Endothelial cell of umbilical vein (primary cell): ENCODE results near the gene CKAP5. TPM values are rescaled to one million over a fixed set of nuclear protein-coding genes. Genes with fewer than 3 reads are reported as not detected.

Source experiments
- BruUV-seq: library from RNA; stranded (reverse); fragments of 400-500 nt; replicated peaks from 2 replicates; lab custom pipeline; 2021; lab: Mats Ljungman, UMichigan
- CTCF ChIA-PET: fragments of 300-600, 350-600 bp; sonication (Branson Sonifier 250); formaldehyde crosslinking; loops from one replicate; lab custom pipeline; 2021; ENCODE audit warnings: antibody characterized with exemption, inconsistent platforms; lab: Charles Lee
- POLR2A ChIA-PET: fragments of 300-600, 350-600 bp; sonication (Branson Sonifier 250); formaldehyde crosslinking; loops from one replicate; lab custom pipeline; 2021; ENCODE audit warnings: antibody characterized with exemption, inconsistent platforms; lab: Charles Lee
- DNase-seq: peaks from one replicate; pipeline ENCODE4 v3.0.0-alpha.2; 2011; ENCODE audit warnings: low read depth, low spot score
- FAIRE-seq: peaks from 2 replicates; lab custom pipeline; 2011; peaks lifted over from hg19 to GRCh38; lab: Jason Lieb, UNC
- H2AFZ ChIP-seq: 2 replicates; pipeline ENCODE4 v1.6.0; 2012; ENCODE audit warnings: low read depth, low read length, control low read depth, inconsistent platforms
- H3K27ac ChIP-seq: 2 replicates; pipeline ENCODE4 v1.5.1; 2011; ENCODE audit warnings: low read depth, mild to moderate bottlenecking, control low read depth, low read length, moderate library complexity; ENCODE audit not compliant: insufficient read depth
- H3K27me3 ChIP-seq, 2 experiments: 2 replicates each; pipeline versions ENCODE4 v1.6.0 to v1.6.1; 2011; ENCODE audit warnings: low read length in 2 of 2, mixed read lengths in 1 of 2; ENCODE audit not compliant: control insufficient read depth in 2 of 2, insufficient read depth in 2 of 2
- H3K36me3 ChIP-seq, 2 experiments: 2 replicates in 1 of 2; 3 replicates in 1 of 2; pipeline ENCODE4 v1.5.1; 2011; ENCODE audit warnings: low read length in 2 of 2, mild to moderate bottlenecking in 1 of 2, moderate library complexity in 1 of 2; ENCODE audit not compliant: control insufficient read depth in 2 of 2, insufficient read depth in 2 of 2; ENCODE audit errors: extremely low read depth in 1 of 2
- H3K4me1 ChIP-seq: 3 replicates; pipeline ENCODE4 v1.5.1; 2011; ENCODE audit warnings: mild to moderate bottlenecking, low read length; ENCODE audit not compliant: control insufficient read depth, insufficient read depth; ENCODE audit errors: extremely low read depth
- H3K4me2 ChIP-seq: 2 replicates; pipeline ENCODE4 v1.6.1; 2011; ENCODE audit warnings: low read length, control low read depth, mixed read lengths; ENCODE audit not compliant: insufficient read depth
- H3K4me3 ChIP-seq, 3 experiments: fragments of 200-600 bp in 1 of 3; sonication (generic), shearing (Covaris generic) in 1 of 3; replicated peaks in 1 of 3; 2 replicates each; pipeline ENCODE4 v1.5.1; 2011 to 2016; ENCODE audit warnings: control low read depth in 3 of 3, low read length in 3 of 3, mild to moderate bottlenecking in 2 of 3, inconsistent platforms in 1 of 3, low read depth in 1 of 3, moderate library complexity in 1 of 3; ENCODE audit not compliant: insufficient read depth in 1 of 3
- H3K79me2 ChIP-seq: 2 replicates; pipeline ENCODE4 v1.6.0; 2012; ENCODE audit warnings: low read length, inconsistent platforms; ENCODE audit not compliant: control insufficient read depth, insufficient read depth
- H3K9ac ChIP-seq: replicated peaks from 2 replicates; pipeline ENCODE3; 2011; ENCODE audit warnings: low read length, control low read depth; ENCODE audit not compliant: insufficient read depth; ENCODE audit errors: extremely low read depth
- H3K9me1 ChIP-seq: replicated peaks from 3 replicates; pipeline ENCODE4 v1.6.0; 2011; ENCODE audit warnings: mild to moderate bottlenecking, low read length; ENCODE audit not compliant: control insufficient read depth, insufficient read depth; ENCODE audit errors: extremely low read depth
- H3K9me3 ChIP-seq: replicated peaks from 2 replicates; pipeline ENCODE4 v1.5.1; 2012; ENCODE audit warnings: low read length, inconsistent platforms; ENCODE audit not compliant: control insufficient read depth, insufficient read depth
- H4K20me1 ChIP-seq: replicated peaks from 2 replicates; pipeline ENCODE3; 2011; ENCODE audit warnings: mild to moderate bottlenecking, low read length; ENCODE audit not compliant: control insufficient read depth, insufficient read depth; ENCODE audit errors: extremely low read depth
- CTCF ChIP-seq, 2 donors: IDR thresholded peaks; 1 replicate in 1 of 2; 2 replicates in 1 of 2; pipeline ENCODE4 v1.5.1; 2011; ENCODE audit warnings: low read length in 2 of 2, mild to moderate bottlenecking in 2 of 2, moderate library complexity in 2 of 2, control low read depth in 1 of 2, inconsistent platforms in 1 of 2, low read depth in 1 of 2; ENCODE audit not compliant: insufficient read depth in 1 of 2; ENCODE audit errors: extremely low read depth in 1 of 2
- EZH2 ChIP-seq: IDR thresholded peaks from 2 replicates; pipeline ENCODE4 v1.6.1; 2012; ENCODE audit warnings: borderline replicate concordance, low read depth, mild to moderate bottlenecking, moderate library complexity, low read length, inconsistent platforms; ENCODE audit not compliant: severe bottlenecking
- FOS ChIP-seq: IDR thresholded peaks from 2 replicates; pipeline ENCODE4 v1.6.1; 2011; ENCODE audit warnings: mild to moderate bottlenecking, low read length, moderate library complexity, borderline replicate concordance; ENCODE audit not compliant: insufficient read depth
- GATA2 ChIP-seq: IDR thresholded peaks from 2 replicates; pipeline ENCODE4 v1.7.0; 2011; ENCODE audit warnings: low read depth, mild to moderate bottlenecking, moderate library complexity, mixed read lengths, low read length; ENCODE audit not compliant: insufficient read length, insufficient read depth
- JUN ChIP-seq: IDR thresholded peaks from 2 replicates; pipeline ENCODE4 v1.6.1; 2011; ENCODE audit warnings: borderline replicate concordance, low read depth; ENCODE audit not compliant: insufficient read length, insufficient read depth
- MAX ChIP-seq: IDR thresholded peaks from 2 replicates; pipeline ENCODE4 v1.6.1; 2011; ENCODE audit not compliant: insufficient read depth, insufficient read length
- MYC ChIP-seq: IDR thresholded peaks from one replicate; pipeline ENCODE4 v1.6.1; 2011; ENCODE audit warnings: mild to moderate bottlenecking, low read depth, low read length
- POLR2A ChIP-seq: IDR thresholded peaks from 2 replicates; pipeline ENCODE4 v1.6.1; 2012; ENCODE audit warnings: low read depth, mild to moderate bottlenecking, control low read depth, low read length
- POLR2AphosphoS5 ChIP-seq: IDR thresholded peaks from 2 replicates; pipeline ENCODE4 v1.6.1; 2012; ENCODE audit warnings: low read depth, mild to moderate bottlenecking, control low read depth, low read length, moderate library complexity; ENCODE audit not compliant: insufficient read depth
- dilution Hi-C: fragments of 300-500 bp; cut with MboI; formaldehyde crosslinking; loops from one replicate; pipeline ENCODE4 v1.15.0; 2019; ENCODE audit warnings: low sequenced_read_pairs; ENCODE audit not compliant: extremely low pct_ligation_motif_present
- intact Hi-C: fragments of 100-400 bp; cut with micrococcal nuclease; formaldehyde crosslinking; loops from one replicate; pipeline ENCODE4 v1.10.0; 2022
- polyA plus RNA-seq, 4 experiments: library from polyadenylated mRNA; depleted of rRNA in 3 of 4; stranded (reverse) in 3 of 4; unstranded in 1 of 4; fragments of >200 nt; gene quantifications; 2 replicates each; pipeline versions ENCODE4 v1.2.1 to v1.2.3, GENCODE V29; 2011 to 2012; ENCODE audit warnings: missing spikeins in 1 of 4
- total RNA-seq: library from RNA; stranded (reverse); gene quantifications from 2 replicates; pipeline ENCODE4 v1.2.3, GENCODE V29; 2021

The CKAP5 gene
- total and polyA plus RNA-seq, 2 donors (not counting 3 experiments of a cell fraction or from before 2014, with no cell fraction given): 47.4 to 138 TPM

- intact Hi-C loops: no loop called here
- Histone ChIP-seq H3K9me1 (no peaks in the 10 kb centered on the region), H3K4me3 (no peak overlapping the region), H3K9ac (no peak overlapping the region), H2AFZ (no peak overlapping the region), H3K4me1 (no peaks in the 10 kb centered on the region), H3K27ac (no peak overlapping the region), H3K36me3 (peaks cover 42 to 43% of the 10 kb centered on the region in 2 experiments), H3K9me3 (no peaks in the 10 kb centered on the region), H3K27me3 (no peaks in the 10 kb centered on the region), H4K20me1 (no peaks in the 10 kb centered on the region), H3K79me2 (no peaks in the 10 kb centered on the region), H3K4me2 (no peak overlapping the region)
- FAIRE-seq (no peak), DNase-seq (no peak)
- TF ChIP-seq EZH2 (no peak), MYC (no peak), FOS (no peak), MAX (no peak), JUN (no peak), POLR2A (no peak), GATA2 (no peak), CTCF (IDR thresholded peaks at IDR 0.05; ENCODE audit: extremely low read depth in 1 of 2, insufficient read depth in 1 of 2, low read depth in 1 of 2, low read length in 2 of 2) (no peak), POLR2AphosphoS5 (no peak)
- ChIA-PET CTCF (no interaction called here), POLR2A (no interaction called here)
- no TSS peak for BruUV-seq
- dilution Hi-C loops: no loop called here
Measured at GRCh38 chr11:46745328-46745727, 100.8 kb downstream of the CKAP5 start.
